ENCODE measurements around the gene OR1F1. TPM values are rescaled to one million over a fixed set of nuclear protein-coding genes. Genes with fewer than 3 reads are reported as not detected.

Gene OR1F1
- total RNA-seq, 1 experiment from 2014 or later = not detected

DNA sequence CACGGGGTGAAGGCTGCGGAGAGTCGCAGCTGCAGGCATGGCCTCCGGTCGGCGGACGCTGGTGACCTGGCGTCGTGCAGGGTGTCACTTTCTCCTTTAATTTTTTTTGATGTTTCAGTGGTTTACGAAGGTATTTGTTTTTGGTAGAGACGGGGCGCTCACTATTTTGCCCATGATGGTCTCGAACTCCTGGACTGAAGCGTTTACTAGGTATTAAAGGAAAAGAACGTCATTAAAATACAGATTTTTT, 36.1 kb upstream of the OR1F1 start:
- Histone ChIP-seq H4K8ac (replicated peaks; ENCODE audit: insufficient read length, low read depth, low read length) (no peak overlapping the region), H2AFZ (ENCODE audit: low read length) (no peak overlapping the region), H2BK5ac (ENCODE audit: insufficient read length, low read length) (no peak overlapping the region), H4K91ac (ENCODE audit: insufficient read length, low read depth, low read length) (no peak overlapping the region), H2AK5ac (ENCODE audit: insufficient read length, low read length) (no peak overlapping the region), H3K56ac (ENCODE audit: insufficient read length, low read depth, low read length) (no peak overlapping the region), H3K14ac (ENCODE audit: insufficient read depth, low read length) (no peak overlapping the region), H3K4ac (ENCODE audit: low read depth, low read length) (no peak overlapping the region), H2BK12ac (ENCODE audit: insufficient read length, low read depth, low read length) (no peak overlapping the region), H3K4me1 (ENCODE audit: insufficient read depth, low read length) (no peaks in the 10 kb centered on the region), H2BK15ac (ENCODE audit: low read depth, low read length) (no peak overlapping the region), H3K18ac (ENCODE audit: insufficient read length, low read depth, low read length) (no peak overlapping the region), H3T11ph (ENCODE audit: low read length) (no peak overlapping the region), H3K23me2 (ENCODE audit: insufficient read length, low read depth, low read length, poor library complexity, severe bottlenecking) (peaks cover 13% of the 10 kb centered on the region), H2BK120ac (ENCODE audit: low read depth, low read length, poor library complexity, severe bottlenecking) (no peak overlapping the region), H3K79me1 (ENCODE audit: insufficient read depth, low read depth, low read length, poor library complexity, severe bottlenecking) (no peaks in the 10 kb centered on the region), H3K9me3 (ENCODE audit: control insufficient read depth, low read depth, low read length) (no peaks in the 10 kb centered on the region), H3K79me2 (ENCODE audit: insufficient read depth, low read length) (no peaks in the 10 kb centered on the region), H3K4me2 (ENCODE audit: insufficient read depth, insufficient read length, low read length) (peak overlapping the region; percentile 97), H3K23ac (ENCODE audit: insufficient read length, low read depth, low read length) (no peak overlapping the region), H4K5ac (ENCODE audit: insufficient read length, low read depth, low read length) (no peak overlapping the region), H3K27me3 (ENCODE audit: insufficient read depth, low read length) (no peaks in the 10 kb centered on the region), H3K9ac (ENCODE audit: extremely low read depth, insufficient read length, low read length) (no peak overlapping the region), H4K20me1 (ENCODE audit: control insufficient read depth, insufficient read depth, insufficient read length) (no peaks in the 10 kb centered on the region), H3K27ac (ENCODE audit: insufficient read length, low read depth, low read length) (no peak overlapping the region), H2BK20ac (ENCODE audit: low read depth, low read length, poor library complexity, severe bottlenecking) (no peak overlapping the region)
- Mint-ChIP-seq H3K36me3 (ENCODE audit: insufficient read depth in 1 of 3, low read depth in 3 of 3) (no peaks in the 10 kb centered on the region; a peak in 1 of 7 replicates), H3K9me3 (peaks cover 3 to 8% of the 10 kb centered on the region in 2 experiments; a peak in 2 of 5 replicates), H3K4me3 (peak overlapping the region; percentile 86 to 96), H3K4me1 (peaks cover 7 to 10% of the 10 kb centered on the region in 2 experiments), H3K27ac (peak overlapping the region in 2 of 3 experiments; percentile 87 to 90; a peak in 3 of 7 replicates), H3K27me3 (ENCODE audit: low read depth) (peaks cover 48% of the 10 kb centered on the region)
- no peak for DNase-seq
- WGBS (ENCODE audit: extremely low coverage, insufficient read length, low lambda C conversion rate) = no CpG with 5 or more reads among the region's 15 CpGs
- TF ChIP-seq, protein P1, sequence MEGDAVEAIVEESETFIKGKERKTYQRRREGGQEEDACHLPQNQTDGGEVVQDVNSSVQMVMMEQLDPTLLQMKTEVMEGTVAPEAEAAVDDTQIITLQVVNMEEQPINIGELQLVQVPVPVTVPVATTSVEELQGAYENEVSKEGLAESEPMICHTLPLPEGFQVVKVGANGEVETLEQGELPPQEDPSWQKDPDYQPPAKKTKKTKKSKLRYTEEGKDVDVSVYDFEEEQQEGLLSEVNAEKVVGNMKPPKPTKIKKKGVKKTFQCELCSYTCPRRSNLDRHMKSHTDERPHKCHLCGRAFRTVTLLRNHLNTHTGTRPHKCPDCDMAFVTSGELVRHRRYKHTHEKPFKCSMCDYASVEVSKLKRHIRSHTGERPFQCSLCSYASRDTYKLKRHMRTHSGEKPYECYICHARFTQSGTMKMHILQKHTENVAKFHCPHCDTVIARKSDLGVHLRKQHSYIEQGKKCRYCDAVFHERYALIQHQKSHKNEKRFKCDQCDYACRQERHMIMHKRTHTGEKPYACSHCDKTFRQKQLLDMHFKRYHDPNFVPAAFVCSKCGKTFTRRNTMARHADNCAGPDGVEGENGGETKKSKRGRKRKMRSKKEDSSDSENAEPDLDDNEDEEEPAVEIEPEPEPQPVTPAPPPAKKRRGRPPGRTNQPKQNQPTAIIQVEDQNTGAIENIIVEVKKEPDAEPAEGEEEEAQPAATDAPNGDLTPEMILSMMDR (conservative IDR thresholded peaks at IDR 0.05) = no peak
